HL-60/S4 (cell line): ENCODE results near the gene DHX35.

ENCODE experiments used
- in situ Hi-C: fragments of 300-500 bp; cut with MboI; formaldehyde crosslinking; loops from 2 replicates; pipeline ENCODE4 v1.14.3; 2022; ENCODE audit warnings: low sequenced_read_pairs

The DHX35 gene

DNA sequence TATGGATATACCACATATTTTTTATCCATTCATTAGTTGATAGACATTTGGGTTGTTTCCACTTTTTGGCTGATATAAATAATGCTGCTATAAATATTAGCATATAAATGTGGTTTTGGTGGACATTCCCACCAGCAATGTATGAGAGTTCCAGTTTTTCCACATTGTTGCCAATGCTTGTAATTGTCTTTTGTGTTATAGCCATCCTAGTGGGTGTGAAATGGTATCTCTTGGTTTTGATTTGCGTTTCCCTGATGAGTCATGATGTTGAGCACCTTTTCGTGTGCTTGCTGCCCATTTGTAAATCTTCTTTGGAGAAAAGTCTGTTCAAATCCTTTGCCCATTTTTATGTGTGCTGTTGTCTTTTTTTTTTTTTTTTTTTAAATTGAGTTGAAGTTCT, 54.4 kb downstream of the DHX35 start:
- in situ Hi-C loops = no loop called here

DNA sequence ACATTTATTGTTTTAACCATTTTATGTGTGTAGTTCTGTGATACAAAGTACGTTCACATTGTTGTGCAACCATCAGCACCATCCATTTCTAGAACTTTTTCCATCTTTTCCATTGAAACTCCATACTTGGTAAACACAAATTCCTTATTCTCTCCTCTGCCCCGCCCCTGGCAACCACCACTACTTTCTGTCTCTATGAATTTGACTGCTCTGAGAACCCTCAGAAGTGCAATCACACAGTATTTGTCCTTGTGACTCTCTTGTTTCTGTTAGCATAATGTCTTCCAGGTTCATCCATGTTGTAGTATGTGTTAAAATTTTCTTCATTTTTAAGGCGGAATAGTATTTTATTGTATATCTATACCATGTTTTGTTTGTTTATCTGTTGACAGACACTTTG, 56.9 kb downstream of the DHX35 start:
- in situ Hi-C loops = no loop called here

DNA sequence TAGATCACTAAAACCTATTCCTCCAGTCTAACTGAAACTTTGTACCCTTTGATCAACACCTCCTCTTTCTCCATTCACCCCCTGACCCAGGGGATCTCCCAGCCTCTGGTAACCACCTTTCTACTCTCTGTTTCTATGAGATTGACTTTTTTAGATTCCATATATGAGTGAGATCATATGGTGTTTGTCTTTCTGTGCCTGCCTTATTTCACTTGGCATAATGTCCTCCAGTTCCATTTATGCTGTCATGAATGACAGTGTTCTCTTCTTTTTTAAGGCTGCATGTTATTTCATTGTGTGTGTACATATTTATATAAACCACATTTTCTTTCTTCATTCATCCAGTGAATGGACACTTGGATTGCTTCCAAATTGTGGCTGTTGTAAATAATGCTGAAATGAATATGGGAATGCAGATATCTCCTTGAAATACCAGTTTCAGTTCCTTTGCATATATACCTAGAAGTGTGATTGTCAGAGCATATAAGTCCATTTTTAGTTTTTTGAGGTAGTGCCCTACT, 57.7 kb downstream of the DHX35 start:
- in situ Hi-C loops = no loop called here

DNA sequence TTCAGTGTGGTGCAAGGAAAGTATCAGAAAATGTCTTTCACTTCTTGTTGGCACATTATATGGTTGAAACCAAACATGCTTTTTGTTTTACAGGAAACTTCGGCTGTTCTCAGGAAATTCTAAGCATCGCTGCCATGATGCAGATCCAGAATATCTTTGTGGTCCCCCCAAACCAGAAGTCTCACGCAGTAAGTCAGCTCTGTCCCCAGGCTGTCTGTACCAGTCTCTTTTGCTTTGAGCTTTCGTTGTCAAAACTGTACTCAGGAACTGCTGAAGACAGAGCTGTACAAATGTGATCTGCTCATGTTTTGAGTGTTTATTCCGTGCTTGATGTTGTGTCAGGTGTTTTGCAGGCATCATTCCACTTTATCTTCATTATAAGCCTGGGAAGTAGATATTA, 59.6 kb downstream of the DHX35 start:
- in situ Hi-C loops = no loop called here

DNA sequence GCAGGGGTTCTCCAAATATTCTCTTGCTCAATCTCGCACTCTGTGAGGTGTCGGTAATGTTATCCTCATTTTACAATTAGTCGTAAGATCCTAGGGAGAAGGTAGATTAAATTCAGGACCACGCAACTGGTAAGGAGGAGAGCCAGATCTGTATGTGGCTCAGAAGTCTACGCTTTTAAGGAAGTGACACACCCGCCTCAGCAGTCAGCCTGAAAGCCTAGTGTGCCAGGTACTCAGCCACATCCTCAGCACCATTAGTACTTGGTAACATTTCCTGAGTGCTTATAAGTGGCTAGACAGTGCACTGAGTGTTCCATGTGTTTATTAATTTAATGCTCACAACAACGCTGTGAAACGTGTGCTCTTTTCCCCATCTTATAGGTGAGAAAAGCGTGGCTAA, 63.7 kb downstream of the DHX35 start:
- in situ Hi-C loops = no loop called here

DNA sequence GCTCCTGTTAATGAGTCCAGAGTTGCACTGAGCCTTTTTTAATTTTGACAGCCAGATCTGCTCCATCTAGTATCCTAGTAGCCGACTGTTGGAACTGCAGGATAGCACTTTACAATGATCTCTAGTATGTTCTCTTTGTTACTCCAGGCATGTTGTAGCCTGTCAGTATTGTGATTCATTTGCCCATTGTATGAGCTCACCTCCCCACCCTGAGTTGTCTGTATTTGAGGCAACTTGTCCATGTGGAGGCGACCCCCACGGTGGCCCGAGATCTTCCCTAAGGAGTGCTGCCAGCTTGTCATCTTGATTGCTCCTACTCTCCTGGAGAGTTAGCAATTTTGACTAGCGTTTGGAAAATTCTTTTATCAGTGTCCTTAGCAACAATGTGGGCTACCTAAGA, 67.2 kb downstream of the DHX35 start:
- in situ Hi-C loops = no loop called here

DNA sequence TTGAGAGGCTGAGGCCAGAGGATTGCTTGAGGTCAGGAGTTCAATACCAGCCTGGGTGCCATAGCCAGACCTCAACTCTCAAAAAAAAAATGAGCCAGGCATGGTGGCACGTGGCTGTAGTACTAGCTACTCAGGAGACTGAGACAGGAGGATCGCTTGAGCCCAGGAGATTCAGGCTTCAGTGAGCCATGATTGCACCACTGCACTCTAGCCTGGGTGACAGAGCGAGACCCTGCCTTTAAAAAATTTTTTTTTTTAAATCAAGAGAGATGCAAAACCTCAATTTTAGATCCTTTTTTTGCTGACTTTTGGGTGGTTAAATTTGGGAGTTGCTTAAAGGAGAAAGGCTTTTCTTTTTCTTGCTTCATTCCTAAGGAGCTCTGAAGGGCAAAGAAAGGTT, 70.9 kb downstream of the DHX35 start:
- in situ Hi-C loops = no loop called here

DNA sequence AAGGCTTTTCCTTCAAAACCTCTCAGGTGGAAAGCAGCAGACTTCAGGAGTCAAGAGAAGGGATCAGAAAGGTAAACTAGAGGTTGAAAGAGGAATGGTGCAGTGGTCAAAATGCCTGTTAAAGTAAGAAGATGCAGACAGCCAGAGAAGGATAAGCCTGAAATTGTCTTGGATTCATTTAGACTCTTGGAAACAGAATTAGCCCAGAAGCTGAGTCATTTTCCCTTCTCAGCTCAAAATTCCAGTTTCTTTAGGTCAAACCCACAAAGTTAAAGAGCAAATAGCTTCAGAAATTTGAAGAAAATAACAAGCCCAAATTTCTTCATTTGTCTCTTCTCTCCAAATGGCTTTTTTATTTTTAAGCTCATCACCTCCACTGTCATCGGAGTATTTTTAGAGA, 73.9 kb downstream of the DHX35 start:
- in situ Hi-C loops = no loop called here

DNA sequence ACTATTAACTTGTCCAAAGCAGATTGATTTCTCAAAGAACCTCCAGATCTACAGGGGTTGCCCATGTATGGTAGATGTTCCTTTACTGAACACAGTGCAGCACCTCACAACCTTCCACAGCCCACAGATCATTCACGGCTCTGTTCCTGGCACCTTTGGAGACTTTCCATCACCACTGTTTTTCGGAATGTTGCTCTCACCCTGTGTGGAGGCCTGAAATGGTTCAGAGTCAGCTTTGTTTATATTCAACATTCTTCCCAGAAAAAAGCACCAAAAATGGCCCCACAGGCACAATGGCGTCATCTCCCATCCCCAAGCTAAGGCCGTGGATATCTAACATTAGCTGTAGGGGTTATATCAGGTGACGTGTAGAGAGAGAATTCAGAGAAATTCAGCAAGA, 74.7 kb downstream of the DHX35 start:
- in situ Hi-C loops = no loop called here

DNA sequence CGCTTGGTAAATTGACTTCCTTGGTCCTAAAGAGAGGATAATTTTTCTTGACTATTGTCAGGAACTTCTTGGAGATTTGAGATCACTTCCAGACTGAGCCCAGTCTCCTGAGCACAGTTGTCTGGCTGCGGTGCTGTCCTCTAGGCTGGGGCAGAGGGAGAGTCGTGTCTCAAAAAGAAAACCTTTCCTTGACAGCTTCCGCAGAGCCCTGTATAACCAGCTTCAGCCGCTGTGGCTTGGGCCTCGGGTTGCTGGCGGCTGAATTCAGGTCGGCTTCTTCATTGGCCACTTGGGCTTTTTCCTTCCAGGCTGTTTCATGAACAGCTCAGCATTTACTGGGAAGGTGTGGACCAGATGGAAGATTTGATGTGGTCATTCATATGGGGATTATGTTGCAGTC, 75.9 kb downstream of the DHX35 start:
- in situ Hi-C loops = no loop called here

DNA sequence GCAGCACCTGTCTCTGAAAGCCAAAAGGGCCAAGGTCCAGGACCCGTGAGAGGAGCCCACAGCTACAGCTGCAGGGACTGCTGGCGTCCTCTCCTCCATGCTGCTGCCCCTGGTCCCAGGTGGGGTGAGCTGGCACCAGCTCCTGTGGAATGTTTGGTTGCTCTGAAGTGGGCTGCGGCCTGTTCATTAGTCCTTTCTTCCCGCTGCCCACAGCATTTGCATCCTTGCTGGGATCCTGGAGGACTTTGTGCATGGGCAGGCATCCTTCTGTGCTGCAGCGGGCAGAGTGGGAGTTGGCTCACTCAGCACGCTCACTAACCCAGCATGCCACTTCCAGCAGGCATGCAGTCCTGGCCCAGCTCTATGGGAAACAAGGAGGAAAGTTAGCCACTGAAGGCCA, 76.4 kb downstream of the DHX35 start:
- in situ Hi-C loops = no loop called here

DNA sequence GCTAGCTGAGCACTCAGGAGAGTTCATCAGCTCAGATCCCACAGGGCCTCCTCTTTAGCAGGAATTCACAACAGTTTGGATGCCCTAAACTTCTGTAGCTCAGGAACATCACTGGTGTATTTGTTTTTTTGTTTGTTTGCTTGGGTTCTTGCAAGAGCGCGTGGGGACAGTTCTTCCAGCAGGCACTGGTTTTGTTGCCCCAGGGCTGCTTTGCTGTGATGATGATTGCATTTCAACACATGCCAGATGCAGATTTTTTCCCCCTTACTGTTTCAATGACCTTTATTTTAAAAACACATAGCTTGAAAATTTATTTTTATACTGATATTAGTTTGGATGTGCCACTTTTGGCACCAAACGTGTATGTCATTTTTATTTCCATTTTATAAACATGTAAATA, 77.1 kb downstream of the DHX35 start:
- in situ Hi-C loops = no loop called here

DNA sequence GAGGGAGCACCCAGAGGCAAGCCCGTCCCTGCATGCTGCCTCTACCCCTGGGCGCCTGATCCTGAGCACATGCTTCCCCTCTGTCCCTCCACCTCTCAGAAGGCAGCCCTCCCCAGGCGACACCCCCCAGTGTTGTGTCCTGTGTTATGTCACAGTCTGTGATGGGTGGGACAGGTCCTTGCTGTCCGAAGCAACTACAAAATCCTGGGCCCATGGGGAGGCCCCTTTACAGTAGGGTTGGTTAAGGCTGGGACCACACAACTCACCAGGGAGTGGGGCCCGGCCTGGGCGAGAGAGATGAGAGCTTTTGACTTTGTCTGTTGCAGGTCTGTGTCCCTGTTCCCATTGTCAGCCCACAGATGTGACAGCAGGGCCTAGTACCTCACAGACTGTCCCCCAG, 78.0 kb downstream of the DHX35 start:
- in situ Hi-C loops = loop anchor here (10.0 kb wide), 1 partner anchor 395 kb away; no protein-coding TSS in a partner anchor

DNA sequence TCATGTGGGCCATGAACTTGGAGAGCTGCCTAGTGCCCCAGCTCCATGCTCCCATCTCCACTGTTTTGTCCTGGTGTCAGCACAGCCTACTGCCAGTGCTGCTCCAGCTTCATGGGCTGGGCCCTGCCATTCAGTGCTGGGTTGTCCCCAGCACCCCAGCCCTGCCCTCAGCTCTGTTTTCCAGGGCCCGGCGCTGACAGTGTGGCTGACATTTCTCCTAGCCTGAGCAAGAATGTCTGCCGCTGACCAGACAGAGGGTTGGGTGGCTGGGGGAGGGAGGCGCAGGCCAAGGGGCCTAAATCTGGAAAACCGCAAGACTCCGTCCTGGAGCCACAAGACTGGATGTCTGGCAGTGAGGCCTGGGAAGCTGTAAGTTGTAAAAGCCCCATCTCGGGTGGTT, 78.9 kb downstream of the DHX35 start:
- in situ Hi-C loops = loop anchor here (10.0 kb wide), 1 partner anchor 396 kb away; no protein-coding TSS in a partner anchor

DNA sequence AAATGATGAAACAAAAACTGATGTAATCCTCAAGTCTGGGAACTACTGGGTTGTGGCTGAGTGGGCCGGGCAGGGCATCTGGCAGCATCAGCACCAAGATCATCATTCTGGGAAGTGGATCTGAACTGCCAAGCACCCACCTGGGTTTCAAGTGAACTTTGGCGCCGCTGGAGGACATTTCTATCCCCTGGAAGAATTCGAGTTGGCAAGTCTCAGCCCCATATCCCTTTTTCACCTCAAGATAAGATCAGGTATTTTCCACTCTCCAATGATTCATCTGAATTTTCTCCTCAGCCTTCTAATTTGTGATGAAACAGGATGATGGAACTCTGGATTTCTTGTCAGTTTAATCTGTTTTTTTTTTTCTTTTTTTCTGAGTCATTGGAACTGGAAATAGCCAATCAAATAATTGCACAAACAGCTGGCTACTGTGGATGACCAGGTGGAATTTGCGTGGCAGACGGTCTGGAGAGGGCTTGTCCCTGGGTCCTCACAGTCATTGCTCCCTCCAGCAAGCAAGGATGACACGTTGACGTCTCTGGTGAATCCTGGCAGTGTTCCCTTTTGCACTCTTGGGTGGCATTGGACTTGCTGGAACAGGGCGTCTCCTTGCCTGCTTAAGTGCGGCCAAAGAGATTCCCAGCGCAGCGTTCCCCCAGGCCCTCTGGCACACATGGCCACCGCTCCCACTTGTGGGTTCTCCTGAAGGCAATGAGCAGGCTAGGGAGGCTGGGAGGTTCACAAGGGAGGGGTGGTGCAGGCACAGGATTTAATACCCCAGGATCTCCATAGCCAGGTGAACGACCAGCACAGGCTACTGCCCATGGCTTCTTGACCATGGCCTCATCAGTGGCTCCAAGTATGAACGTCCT, 80.4 kb downstream of the DHX35 start:
- in situ Hi-C loops = loop anchor here (10.0 kb wide), 1 partner anchor 398 kb away; no protein-coding TSS in a partner anchor

DNA sequence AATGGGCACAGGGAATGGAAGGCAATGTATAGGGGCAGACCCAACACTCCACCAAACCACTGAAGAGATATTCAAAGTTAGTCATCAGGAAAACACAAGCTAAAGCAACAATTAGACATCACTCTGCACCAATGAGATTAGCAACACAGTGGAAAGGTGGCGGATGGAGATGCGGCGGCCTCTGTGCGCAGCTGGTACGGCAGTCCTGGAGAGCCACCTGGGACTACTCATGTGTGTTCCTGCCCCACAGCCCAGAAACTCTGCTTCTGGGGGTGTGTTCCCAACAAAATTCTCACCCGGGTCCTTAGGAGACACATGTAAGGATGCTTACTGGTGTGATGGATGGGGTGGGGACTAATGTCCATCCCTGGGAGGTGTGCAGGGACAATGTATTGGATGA, 82.4 kb downstream of the DHX35 start:
- in situ Hi-C loops = loop anchor here (10.0 kb wide), 1 partner anchor 400 kb away; no protein-coding TSS in a partner anchor

DNA sequence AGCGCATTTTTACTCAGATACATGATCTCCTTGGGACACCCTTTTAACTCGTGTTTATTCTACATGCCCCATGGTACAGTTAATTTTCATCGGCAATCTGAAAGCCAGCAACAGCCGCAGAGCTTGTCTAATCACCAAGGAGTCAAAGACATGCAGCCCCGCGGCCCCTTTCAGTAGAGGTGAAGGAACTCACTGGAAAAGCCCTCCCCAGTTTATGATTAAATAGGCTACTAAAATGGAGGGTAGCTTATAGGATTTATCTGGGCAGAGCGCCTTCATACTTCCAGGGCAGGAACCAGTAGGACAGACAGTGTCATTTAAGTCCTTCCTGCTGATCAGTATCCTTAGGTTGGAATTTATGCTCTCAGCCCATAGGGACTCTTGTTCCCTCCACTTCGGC, 83.5 kb downstream of the DHX35 start:
- in situ Hi-C loops = loop anchor here (10.0 kb wide), 1 partner anchor 401 kb away; no protein-coding TSS in a partner anchor

DNA sequence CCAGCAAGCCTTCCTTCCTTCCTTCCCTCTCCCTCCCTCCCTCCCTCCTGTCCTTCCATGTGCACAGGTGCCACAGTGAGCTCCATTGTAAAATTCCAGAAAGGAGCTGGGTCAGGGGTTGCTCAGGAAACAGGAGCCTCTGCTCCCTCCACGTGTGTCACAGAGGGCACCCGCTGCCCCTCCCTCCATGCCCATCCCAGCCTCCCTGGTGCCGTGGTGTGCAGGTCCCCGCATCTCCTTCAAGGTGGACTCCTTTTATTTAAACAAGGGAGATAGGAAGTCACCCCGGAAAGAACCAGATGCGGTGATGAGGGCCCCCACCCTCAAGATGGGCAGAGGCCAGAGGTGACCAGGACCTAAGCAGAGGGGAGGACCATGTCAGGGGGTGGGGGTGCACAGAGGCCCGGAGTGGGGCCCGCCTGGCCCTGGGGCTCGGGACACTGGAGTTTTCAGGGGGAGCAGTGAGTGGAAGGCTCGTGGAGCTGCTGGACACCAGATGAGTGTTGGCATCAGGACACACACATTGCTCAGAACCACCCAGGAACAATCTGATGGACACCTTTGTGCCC, 85.4 kb downstream of the DHX35 start:
- in situ Hi-C loops = loop anchor here (10.0 kb wide), 1 partner anchor 403 kb away; no protein-coding TSS in a partner anchor

DNA sequence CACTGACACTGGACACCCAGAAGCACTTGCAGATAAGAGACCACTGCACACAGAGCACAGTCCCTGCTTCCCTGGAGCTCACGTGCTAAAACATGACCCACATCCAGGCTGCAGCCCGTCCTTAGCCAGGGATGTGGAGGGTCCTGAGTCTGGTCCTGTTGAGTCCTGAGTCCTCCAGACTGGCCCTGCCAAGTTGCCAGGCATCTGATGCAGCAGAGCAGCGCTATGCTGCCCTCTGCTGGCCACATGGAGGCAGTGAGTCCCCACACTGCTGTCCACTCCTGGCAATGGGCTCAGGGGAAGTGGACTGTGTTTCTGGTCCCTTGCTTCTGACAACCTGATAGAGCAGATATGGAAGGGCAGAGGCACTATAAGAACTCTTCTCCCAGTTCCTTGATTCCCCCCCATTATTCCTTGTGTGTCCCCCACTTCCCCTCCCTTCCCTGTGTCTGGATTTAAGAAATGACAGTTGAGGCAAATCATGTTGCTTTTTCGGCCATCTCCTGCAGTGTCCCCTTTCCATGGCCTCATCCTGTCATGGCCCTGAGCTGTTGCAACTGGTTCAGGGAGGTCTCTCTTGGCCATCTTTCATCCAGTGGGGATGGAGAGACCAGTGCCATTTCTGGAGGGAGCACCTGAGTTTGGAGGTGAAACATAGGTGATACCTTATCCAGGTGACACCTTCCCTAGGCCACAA, 86.0 kb downstream of the DHX35 start:
- in situ Hi-C loops = loop anchor here (10.0 kb wide), 1 partner anchor 403 kb away; no protein-coding TSS in a partner anchor

DNA sequence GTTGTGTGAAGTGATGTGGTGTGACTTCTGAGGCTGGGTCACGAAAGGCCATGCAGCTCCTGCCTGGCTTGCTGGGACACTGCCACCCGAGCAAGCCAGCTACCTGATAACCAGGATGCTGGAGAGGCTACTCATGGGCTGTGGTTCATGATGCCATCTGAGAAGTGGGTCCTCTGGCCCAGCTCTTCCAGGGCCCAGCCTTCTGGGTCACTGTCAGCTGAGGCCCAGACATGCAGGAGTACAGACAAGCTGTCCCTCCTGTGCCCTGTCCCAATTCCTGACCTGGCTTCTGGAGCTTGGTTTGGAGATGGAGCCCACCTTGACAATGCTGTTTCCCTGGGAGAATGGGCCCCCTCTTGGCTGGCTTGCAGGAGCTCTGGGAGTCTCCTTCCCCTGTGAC, 87.0 kb downstream of the DHX35 start:
- in situ Hi-C loops = loop anchor here (10.0 kb wide), 1 partner anchor 404 kb away; no protein-coding TSS in a partner anchor
